Posterior vena cava (tissue), 2 donors: ENCODE results near the gene ARFRP1. TPM values are rescaled to one million over a fixed set of nuclear protein-coding genes. Genes with fewer than 3 reads are reported as not detected.
"Not testable (repeated sequence)": the region's sequence is repeated elsewhere in the genome, so short reads cannot be mapped to it uniquely, and the experiment has no call there.

Source experiments
- DNase-seq: peaks from one replicate; pipeline ENCODE4 v3.0.0-alpha.2; 2020; ENCODE audit warnings: low spot score
- intact Hi-C, 2 donors: fragments of 100-400 bp; cut with DNase I; formaldehyde crosslinking; loops; one replicate each; pipeline versions ENCODE4 v1.14.1 to v1.14.2; 2022 to 2023
- total RNA-seq, 2 donors: library from RNA; stranded (reverse); fragmentation: NEBNext Ultra II Directional; extraction: Animal tissue kit (Norgen Biotek cat#: 25700); gene quantifications; one replicate each; pipeline ENCODE4 v1.2.1, GENCODE V29; 2021
- donor health status: DM: yes; HTN: yes; CAD: no.
- donor health status: DM: yes; HTN: yes; CAD: no.

The ARFRP1 gene
- total RNA-seq, 2 donors from 2014 or later = 35.7 to 38.1 TPM

GRCh38 chr20:63734946-63735858 is 27.4 kb upstream of the ARFRP1 start:
- DNase-seq = no peak
- intact Hi-C loops = no loop called here

- DNase-seq = no peak
- intact Hi-C loops = no loop called here
These were observed 26.6 kb upstream of the ARFRP1 start for GRCh38 chr20:63734111-63734945.

- intact Hi-C loops = no loop called here
- DNase-seq = no peak
These were observed 25.9 kb upstream of the ARFRP1 start for GRCh38 chr20:63733579-63734081.

GRCh38 chr20:63733117-63733516 is 25.3 kb upstream of the ARFRP1 start:
- intact Hi-C loops = no loop called here
- DNase-seq = no peak

GRCh38 chr20:63732118-63733095 is 24.6 kb upstream of the ARFRP1 start:
- intact Hi-C loops = no loop called here
- no peak for DNase-seq

- DNase-seq = no peak
These were observed 23.6 kb upstream of the ARFRP1 start for GRCh38 chr20:63731410-63731809.

GRCh38 chr20:63730189-63730733 is 22.5 kb upstream of the ARFRP1 start:
- intact Hi-C loops, DNase-seq: not testable (repeated sequence)

More at GRCh38 chr20:63731410-63731809, 23.6 kb upstream of the ARFRP1 start:
- intact Hi-C loops = no loop called here

- DNase-seq, intact Hi-C loops: not testable (repeated sequence)
These were observed 15.3 kb upstream of the ARFRP1 start for GRCh38 chr20:63722967-63723622.

- DNase-seq = no peak
- intact Hi-C loops = no loop called here
These were observed 11.2 kb upstream of the ARFRP1 start for GRCh38 chr20:63718996-63719395.

- intact Hi-C loops = no loop called here
- DNase-seq = no peak
These were observed 7.1 kb upstream of the ARFRP1 start for GRCh38 chr20:63714858-63715257.

GRCh38 chr20:63712191-63712590 is 4.4 kb upstream of the ARFRP1 start:
- DNase-seq = no peak
- intact Hi-C loops = no loop called here

- intact Hi-C loops = no loop called here
- no peak for DNase-seq
These were observed 3.4 kb upstream of the ARFRP1 start for GRCh38 chr20:63711085-63711645.

GRCh38 chr20:63709149-63709527 is 1.4 kb upstream of the ARFRP1 start:
- intact Hi-C loops = no loop called here
- no peak for DNase-seq

GRCh38 chr20:63708301-63709148 is 749 bp upstream of the ARFRP1 start:
- peak; percentile 81 for DNase-seq
- intact Hi-C loops = no loop called here

GRCh38 chr20:63706852-63707557 is 771 bp downstream of the ARFRP1 start:
- intact Hi-C loops = no loop called here
- DNase-seq = peak; percentile 89

GRCh38 chr20:63706027-63706695 is 1.6 kb downstream of the ARFRP1 start:
- peak; percentile 38 for DNase-seq
- intact Hi-C loops = no loop called here
